ENCODE results near the gene GPANK1. TPM values are rescaled to one million over a fixed set of nuclear protein-coding genes. Genes with fewer than 3 reads are reported as not detected.

GPANK1 gene
- total and polyA plus RNA-seq, 9 of the 15 experiments (the other 6 are each of a cell fraction or from before 2014, with no cell fraction given), result 32.2 to 111 (median 46.3) TPM

DNA sequence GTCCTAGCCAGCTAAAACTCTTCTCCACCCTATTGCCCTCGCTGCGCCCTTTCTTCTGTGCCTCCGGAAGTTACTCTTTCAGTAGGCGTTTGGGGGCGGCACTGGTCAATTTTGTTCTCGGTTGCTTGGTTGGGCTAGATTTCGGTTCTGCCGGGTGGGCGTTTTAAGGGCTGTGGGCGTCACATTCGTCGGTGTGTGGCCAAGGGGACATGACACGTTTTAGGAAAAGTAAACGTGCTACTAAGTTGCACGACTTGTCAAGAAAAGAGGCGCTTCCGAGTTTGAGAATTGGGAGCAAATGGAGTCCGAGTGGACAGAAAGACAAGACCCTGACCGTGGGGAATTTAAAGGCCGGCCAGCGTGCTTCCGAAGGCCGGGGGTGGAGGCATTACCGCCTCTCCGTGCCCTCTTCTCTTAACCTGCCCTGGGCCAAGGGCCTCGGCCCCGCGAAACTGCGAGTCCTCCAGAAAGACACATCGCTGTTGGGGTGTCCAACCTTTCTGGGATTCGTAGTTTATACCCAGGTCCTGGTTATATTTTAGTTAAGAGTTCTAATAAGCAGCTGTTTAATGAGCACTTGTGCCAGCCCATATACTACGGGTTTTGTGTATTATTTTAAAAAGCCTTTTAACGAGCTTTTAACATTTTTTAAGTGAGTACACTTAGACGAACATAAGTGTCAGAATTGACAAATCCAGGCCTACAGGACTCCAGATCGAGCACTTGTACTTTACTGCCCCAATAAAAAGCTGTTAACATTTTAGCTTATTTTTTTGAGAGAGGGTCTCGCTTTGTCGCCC, 11.7 kb downstream of the GPANK1 start (continued):
- TF ChIP-seq HBP1 (CRISPR knock-in tag; IDR thresholded peaks at IDR 0.05) (peak; percentile 56; the same call in 1 of the 2 replicates), CREB1 (IDR thresholded peaks at IDR 0.05) (no peak), CREB1 (CRISPR knock-in tag; IDR thresholded peaks at IDR 0.05) (no peak), U2AF2 (optimal IDR thresholded peaks at IDR 0.05; ENCODE audit: low read depth, low read length) (no peak), RFX1 (IDR thresholded peaks at IDR 0.05) (no peak), FOXA3 (CRISPR knock-in tag; conservative IDR thresholded peaks at IDR 0.05 in 1 of 2, IDR thresholded peaks at IDR 0.05 in 1 of 2) (0 out of 4 replicates have a peak, but pooled peaks of 1 of the 2 experiments have one; percentile 59), ZNF316 (IDR thresholded peaks at IDR 0.05) (peak; percentile 37; the same call in 1 of the 2 replicates), ZBTB7A (IDR thresholded peaks at IDR 0.05; ENCODE audit: borderline replicate concordance, control insufficient read depth, low read depth, low read length) (peak; percentile 98), ZNF212 (CRISPR knock-in tag; IDR thresholded peaks at IDR 0.05) (no peak), HMG20B (CRISPR knock-in tag; IDR thresholded peaks at IDR 0.05) (peak; percentile 28; the same call in 1 of the 2 replicates), KLF6 (CRISPR knock-in tag; IDR thresholded peaks at IDR 0.05; ENCODE audit: borderline replicate concordance) (peak; percentile 2; the same call in 1 of the 2 replicates), GTF2E2 (tag; IDR thresholded peaks at IDR 0.05) (peak; percentile 92; the same call in 1 of the 2 replicates), NR4A1 (CRISPR knock-in tag; IDR thresholded peaks at IDR 0.05) (peak; percentile 89), NR4A1 (tag; IDR thresholded peaks at IDR 0.05) (peak; percentile 59; the same call in 1 of the 2 replicates), MAFF (IDR thresholded peaks at IDR 0.05; ENCODE audit: low read length) (peak; percentile 19; the same call in 1 of the 2 replicates), ZNF830 (CRISPR knock-in tag; IDR thresholded peaks at IDR 0.05) (peak; percentile 26; the same call in 1 of the 2 replicates), SRSF1 (IDR thresholded peaks at IDR 0.05; ENCODE audit: low read depth, low read length) (no peak), SLC30A9 (CRISPR knock-in tag; IDR thresholded peaks at IDR 0.05) (no peak), FOSL1 (tag; conservative IDR thresholded peaks at IDR 0.05) (peak; percentile 0), RFX5 (IDR thresholded peaks at IDR 0.05; ENCODE audit: low read depth, low read length) (no peak)
- TF ChIP-seq, protein P1, sequence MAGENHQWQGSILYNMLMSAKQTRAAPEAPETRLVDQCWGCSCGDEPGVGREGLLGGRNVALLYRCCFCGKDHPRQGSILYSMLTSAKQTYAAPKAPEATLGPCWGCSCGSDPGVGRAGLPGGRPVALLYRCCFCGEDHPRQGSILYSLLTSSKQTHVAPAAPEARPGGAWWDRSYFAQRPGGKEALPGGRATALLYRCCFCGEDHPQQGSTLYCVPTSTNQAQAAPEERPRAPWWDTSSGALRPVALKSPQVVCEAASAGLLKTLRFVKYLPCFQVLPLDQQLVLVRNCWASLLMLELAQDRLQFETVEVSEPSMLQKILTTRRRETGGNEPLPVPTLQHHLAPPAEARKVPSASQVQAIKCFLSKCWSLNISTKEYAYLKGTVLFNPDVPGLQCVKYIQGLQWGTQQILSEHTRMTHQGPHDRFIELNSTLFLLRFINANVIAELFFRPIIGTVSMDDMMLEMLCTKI (IDR thresholded peaks at IDR 0.05; ENCODE audit: partially characterized antibody), result no peak
- TF ChIP-seq, protein P2, sequence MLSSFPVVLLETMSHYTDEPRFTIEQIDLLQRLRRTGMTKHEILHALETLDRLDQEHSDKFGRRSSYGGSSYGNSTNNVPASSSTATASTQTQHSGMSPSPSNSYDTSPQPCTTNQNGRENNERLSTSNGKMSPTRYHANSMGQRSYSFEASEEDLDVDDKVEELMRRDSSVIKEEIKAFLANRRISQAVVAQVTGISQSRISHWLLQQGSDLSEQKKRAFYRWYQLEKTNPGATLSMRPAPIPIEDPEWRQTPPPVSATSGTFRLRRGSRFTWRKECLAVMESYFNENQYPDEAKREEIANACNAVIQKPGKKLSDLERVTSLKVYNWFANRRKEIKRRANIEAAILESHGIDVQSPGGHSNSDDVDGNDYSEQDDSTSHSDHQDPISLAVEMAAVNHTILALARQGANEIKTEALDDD (IDR thresholded peaks at IDR 0.05), result peak; percentile 68; the same call in 1 of the 2 replicates
- TF ChIP-seq, protein P3, sequence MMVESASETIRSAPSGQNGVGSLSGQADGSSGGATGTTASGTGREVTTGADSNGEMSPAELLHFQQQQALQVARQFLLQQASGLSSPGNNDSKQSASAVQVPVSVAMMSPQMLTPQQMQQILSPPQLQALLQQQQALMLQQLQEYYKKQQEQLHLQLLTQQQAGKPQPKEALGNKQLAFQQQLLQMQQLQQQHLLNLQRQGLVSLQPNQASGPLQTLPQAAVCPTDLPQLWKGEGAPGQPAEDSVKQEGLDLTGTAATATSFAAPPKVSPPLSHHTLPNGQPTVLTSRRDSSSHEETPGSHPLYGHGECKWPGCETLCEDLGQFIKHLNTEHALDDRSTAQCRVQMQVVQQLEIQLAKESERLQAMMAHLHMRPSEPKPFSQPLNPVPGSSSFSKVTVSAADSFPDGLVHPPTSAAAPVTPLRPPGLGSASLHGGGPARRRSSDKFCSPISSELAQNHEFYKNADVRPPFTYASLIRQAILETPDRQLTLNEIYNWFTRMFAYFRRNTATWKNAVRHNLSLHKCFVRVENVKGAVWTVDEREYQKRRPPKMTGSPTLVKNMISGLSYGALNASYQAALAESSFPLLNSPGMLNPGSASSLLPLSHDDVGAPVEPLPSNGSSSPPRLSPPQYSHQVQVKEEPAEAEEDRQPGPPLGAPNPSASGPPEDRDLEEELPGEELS (CRISPR knock-in tag; IDR thresholded peaks at IDR 0.05; ENCODE audit: borderline replicate concordance), result no peak
